CMK (cell line): ENCODE data around the gene ARHGAP31.
"Not testable (repeated sequence)": the region's sequence is repeated elsewhere in the genome, so short reads cannot be mapped to it uniquely, and the experiment has no call there.

Experiments used
- DNase-seq: peaks from one replicate; pipeline ENCODE4 v3.0.0-alpha.2; 2010; ENCODE audit warnings: low read depth

ARHGAP31 gene

GRCh38 chr3:119322021-119322834 is 28.0 kb downstream of the ARHGAP31 start:
- DNase-seq, result no peak

- peak; percentile 66 for DNase-seq
Observed at GRCh38 chr3:119322835-119323722, 28.9 kb downstream of the ARHGAP31 start.

GRCh38 chr3:119323723-119324085 is 29.5 kb downstream of the ARHGAP31 start:
- no peak for DNase-seq

GRCh38 chr3:119324899-119325298 is 30.7 kb downstream of the ARHGAP31 start:
- DNase-seq, result no peak

GRCh38 chr3:119326976-119327375 is 32.8 kb downstream of the ARHGAP31 start:
- DNase-seq, result no peak

GRCh38 chr3:119329551-119329950 is 35.4 kb downstream of the ARHGAP31 start:
- no peak for DNase-seq

GRCh38 chr3:119330181-119330580 is 36.0 kb downstream of the ARHGAP31 start:
- no peak for DNase-seq

- no peak for DNase-seq
Observed at GRCh38 chr3:119330858-119331257, 36.7 kb downstream of the ARHGAP31 start.

- DNase-seq, result no peak
Observed at GRCh38 chr3:119331661-119332060, 37.5 kb downstream of the ARHGAP31 start.

- no peak for DNase-seq
Observed at GRCh38 chr3:119333773-119334509, 39.8 kb downstream of the ARHGAP31 start.

- DNase-seq, result no peak
Observed at GRCh38 chr3:119336823-119337222, 42.6 kb downstream of the ARHGAP31 start.

- DNase-seq, result not testable (repeated sequence)
Observed at GRCh38 chr3:119337407-119337806, 43.2 kb downstream of the ARHGAP31 start.

GRCh38 chr3:119338754-119339153 is 44.6 kb downstream of the ARHGAP31 start:
- no peak for DNase-seq

GRCh38 chr3:119340014-119340413 is 45.8 kb downstream of the ARHGAP31 start:
- DNase-seq, result no peak

GRCh38 chr3:119340446-119340845 is 46.3 kb downstream of the ARHGAP31 start:
- DNase-seq, result no peak

GRCh38 chr3:119342176-119342575 is 48.0 kb downstream of the ARHGAP31 start:
- no peak for DNase-seq

- DNase-seq, result no peak
Observed at GRCh38 chr3:119343719-119344118, 49.5 kb downstream of the ARHGAP31 start.

GRCh38 chr3:119346076-119346496 is 51.9 kb downstream of the ARHGAP31 start:
- DNase-seq, result no peak

GRCh38 chr3:119347036-119347435 is 52.9 kb downstream of the ARHGAP31 start:
- DNase-seq, result no peak

GRCh38 chr3:119349354-119350041 is 55.3 kb downstream of the ARHGAP31 start:
- no peak for DNase-seq

GRCh38 chr3:119350114-119350513 is 55.9 kb downstream of the ARHGAP31 start:
- no peak for DNase-seq

GRCh38 chr3:119351581-119351980 is 57.4 kb downstream of the ARHGAP31 start:
- DNase-seq, result no peak
